Pulmonary artery endothelial cell (primary cell): ENCODE measurements around the gene OSR1. TPM values are rescaled to one million over a fixed set of nuclear protein-coding genes. Genes with fewer than 3 reads are reported as not detected.
"Not testable (repeated sequence)": the region's sequence is repeated elsewhere in the genome, so short reads cannot be mapped to it uniquely, and the experiment has no call there.

Experiments used
- DNase-seq: peaks from one replicate; pipeline ENCODE4 v3.0.0-alpha.2; 2011; ENCODE audit warnings: low read depth, low spot score
- total RNA-seq: library from RNA; depleted of rRNA; stranded (reverse); fragments of >200 nt; gene quantifications from 2 replicates; pipeline ENCODE4 v1.2.3, GENCODE V29; 2014

The OSR1 gene
- total RNA-seq: not detected in 2 replicates

- DNase-seq: no peak
Observed at GRCh38 chr2:19358242-19359020, at the start of gene OSR1. OSR1 (minus strand) TSS chr2:19358623; CDS start chr2:19353805, 4,818 bp downstream.

DNA sequence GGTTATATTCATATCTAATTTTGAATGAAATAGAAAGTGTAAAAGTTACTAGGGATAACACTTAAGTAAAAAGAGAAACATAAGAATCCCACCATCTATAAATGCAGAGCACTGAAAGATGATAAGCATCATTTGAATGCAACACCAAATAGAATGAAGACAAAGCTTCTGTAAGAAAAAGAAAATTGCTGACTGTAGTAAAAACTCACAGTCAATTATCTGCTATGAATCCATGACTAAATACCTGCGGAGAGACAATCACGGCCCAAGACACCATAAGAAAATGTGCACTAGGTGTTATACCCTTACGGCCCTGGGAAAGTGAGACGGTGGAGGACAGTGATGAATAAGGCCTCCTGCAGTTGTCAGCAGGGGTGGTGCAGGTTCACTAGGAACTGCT lies 45.4 kb upstream of the OSR1 start:
- no peak for DNase-seq

DNA sequence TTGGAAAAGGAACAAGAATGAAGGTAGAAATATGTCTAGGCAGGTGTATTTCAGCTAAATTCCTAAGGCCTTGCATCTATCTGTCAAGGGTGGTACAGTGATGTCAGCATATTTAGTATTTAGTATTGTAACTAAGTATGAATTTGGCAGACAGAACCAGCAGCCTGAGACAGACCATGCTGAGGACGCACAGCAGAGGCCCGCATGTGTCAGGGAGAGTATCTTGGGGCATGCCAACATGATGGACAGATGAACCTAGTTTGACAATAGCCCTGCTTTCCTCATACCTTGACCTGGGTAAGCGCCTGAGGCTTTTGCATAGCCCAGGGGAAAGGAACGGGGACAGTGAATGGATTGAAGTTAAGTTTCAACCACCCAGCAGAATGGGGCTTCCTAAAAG lies 33.8 kb upstream of the OSR1 start:
- DNase-seq: no peak

GRCh38 chr2:19389469-19389868 lies 31.0 kb upstream of the OSR1 start:
- not testable (repeated sequence) for DNase-seq

DNA sequence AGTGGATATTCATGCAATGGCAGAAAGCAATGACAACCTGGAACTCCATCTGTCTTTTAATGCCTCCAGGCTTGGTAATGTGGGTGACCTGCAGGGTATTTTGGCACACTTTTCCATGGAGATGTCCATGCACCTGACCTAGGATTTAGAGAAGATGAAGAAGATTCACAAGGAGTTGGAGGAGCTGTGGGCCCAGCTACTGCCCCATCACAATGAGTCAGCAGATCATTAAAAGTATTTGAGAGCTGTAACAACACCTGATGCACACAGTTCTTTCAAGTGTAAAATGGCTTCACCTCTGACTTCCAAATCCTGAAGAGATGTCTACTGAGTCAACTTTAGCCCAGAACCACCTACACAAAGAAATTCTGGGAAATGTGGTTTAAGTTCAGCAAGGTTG lies 22.1 kb upstream of the OSR1 start:
- DNase-seq: no peak

DNA sequence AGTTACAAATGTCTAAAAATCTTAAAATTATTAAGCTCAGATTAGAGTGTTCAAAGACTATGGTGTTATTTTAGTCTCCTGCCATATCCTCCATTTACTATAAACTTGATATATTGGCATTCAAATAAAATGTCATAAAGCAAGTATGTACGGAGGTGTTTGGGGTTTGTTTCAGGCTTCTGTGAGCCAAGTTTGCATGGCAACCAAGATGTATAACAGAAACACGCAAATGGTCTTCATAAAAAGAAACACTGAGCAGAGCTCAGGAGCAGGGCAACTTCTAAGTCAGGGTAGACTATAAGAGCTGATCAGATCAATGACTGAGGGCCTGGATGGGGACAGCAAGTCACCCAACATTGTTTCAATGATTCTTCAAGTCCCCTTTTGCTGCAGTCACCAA lies 20.5 kb upstream of the OSR1 start:
- no peak for DNase-seq

DNA sequence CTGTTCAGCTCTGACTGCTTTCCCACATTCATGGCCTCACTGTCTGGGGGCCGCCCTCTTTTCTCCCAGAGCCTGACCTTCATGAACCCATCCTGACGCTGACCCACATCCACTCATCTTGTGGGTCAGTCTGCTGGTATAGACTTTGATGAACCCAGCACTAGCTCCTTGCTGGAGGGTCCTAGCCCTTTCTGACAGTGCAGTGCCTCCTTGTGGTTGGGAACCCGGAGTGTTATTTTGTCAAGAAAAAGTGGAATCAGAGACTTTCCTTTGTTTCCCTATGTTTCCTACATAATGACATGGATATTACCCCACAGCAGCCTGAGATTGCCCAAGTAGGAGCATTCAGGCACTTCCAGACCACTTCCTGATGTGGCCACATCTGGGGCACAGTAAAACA lies 19.3 kb upstream of the OSR1 start:
- DNase-seq: no peak

DNA sequence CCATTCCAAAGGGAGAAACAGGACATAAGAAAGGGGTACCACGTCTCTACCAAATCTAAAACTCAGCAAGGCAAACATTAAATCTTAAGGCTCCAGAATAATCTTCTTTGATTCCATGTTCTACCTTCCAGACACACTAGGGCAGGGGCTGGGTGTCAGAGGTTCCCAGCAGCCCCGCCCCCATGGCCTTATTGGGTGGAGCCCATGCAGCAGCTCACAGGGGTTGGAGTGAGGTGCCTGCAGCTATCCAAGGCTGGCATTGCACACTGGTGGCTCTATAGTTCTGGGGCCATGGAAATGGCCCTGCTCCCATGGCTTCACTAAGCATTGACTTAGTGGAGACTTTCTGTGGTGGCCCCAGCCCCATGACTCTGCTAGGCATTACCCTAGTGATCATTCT lies 14.9 kb upstream of the OSR1 start:
- DNase-seq: no peak

GRCh38 chr2:19371996-19372582 lies 13.7 kb upstream of the OSR1 start:
- no peak for DNase-seq

DNA sequence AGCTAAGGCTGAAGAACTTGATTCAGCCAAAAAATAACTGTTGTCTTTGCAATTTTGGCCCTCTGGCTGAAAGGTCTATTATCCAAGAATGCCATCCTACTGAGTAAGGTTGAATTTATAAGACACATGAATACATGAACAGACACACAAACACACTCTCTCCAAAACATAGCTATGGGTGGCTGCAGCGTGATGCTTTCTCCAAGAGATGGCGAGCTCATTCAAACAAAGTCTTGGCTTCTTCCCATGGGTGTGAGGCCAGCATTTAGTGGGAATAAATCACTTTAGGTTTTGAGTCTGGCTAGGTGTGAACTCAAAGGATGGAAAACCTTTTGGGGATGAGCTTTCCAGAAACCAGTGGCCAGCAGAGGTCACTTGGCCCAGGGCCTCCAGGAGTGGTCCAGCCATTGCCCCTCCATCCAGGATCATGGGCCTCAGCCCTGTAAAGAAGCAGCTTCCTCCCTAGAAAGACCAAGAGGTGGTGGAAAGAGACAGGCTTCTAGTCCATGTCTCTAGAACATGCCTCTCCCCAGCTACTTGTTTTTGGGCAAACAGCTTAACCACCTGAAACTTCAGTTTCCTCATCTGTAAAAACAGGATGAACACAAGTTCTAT lies 11.0 kb upstream of the OSR1 start:
- no peak for DNase-seq

DNA sequence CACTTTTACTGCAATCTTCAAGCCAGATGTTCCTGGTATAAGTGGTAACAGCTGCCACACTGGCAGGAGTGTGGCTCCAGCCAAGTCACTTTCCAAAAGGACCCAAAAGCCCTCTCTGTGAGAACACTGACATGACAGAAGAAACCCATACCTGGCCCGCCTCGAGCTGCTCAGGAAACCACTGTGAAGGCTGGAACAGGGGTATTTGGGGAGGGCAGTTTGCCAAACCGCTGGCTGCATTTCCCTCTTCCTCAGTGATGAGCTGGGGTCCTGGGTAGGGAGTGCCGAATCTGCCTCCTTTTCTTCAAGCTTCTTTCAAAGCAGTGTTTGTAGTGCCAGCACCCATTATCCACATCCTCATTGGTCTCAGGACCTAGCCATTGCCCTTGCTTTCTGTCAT lies 10.3 kb upstream of the OSR1 start:
- no peak for DNase-seq

GRCh38 chr2:19367326-19367725 lies 8.9 kb upstream of the OSR1 start:
- DNase-seq: no peak

GRCh38 chr2:19365126-19365525 lies 6.7 kb upstream of the OSR1 start:
- DNase-seq: no peak

DNA sequence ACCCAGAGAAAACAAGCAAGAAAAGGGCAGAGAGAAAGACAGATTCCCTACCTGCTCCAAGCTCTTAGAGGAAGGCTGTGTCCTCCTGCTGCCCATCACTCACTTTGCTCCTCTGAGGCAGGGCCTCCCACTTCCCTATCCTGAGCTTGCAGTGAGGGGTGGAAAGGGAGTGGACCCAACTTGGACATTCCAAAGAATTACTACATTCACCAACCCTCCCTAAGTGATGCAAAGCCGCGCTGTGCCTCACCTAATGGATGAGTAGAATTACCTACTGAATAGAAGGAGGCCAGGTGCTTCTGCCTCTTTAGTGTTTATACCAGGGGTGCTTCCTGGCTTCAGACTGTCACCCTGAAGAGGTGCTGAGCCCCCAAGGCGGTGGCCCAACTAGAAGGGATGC lies 5.6 kb upstream of the OSR1 start:
- no peak for DNase-seq

- DNase-seq: no peak
Observed at GRCh38 chr2:19363474-19363778, 5.0 kb upstream of the OSR1 start.

GRCh38 chr2:19362755-19363473 lies 4.5 kb upstream of the OSR1 start:
- DNase-seq: no peak

GRCh38 chr2:19362094-19362754 lies 3.8 kb upstream of the OSR1 start:
- DNase-seq: no peak

DNA sequence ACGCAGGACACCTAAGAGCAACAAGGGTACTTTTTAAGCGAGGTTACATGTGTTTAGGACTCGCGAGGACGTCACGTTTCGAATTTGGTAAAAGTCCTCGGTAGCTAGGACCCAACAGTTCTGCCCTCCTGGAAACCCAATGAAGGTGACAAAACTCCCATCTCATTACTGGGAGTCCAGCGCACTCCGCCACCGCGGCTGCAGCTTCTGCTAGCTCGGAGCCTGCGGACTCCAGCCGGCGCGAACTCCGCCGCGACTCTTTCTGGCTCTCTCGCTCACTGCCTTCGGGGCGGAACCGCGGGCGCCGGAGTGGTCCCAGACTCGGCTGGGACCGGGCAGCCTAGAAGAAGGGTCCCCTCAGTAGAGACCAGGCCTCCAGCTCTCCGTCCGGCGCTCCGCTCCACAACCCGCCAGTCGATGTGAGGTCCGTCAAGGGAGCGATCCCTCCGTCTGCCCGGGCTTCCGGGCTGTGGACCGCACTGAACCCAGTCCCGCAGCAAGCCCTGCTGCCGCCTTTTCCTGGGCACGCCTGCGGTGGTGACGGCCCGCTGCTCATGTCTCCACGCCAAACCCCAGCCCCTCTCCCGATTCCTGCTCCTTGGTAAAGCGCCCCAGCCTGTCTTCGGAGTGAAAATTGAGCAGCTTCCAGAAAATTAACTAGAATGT lies 3.0 kb upstream of the OSR1 start:
- DNase-seq: no peak

GRCh38 chr2:19360966-19361321 lies 2.5 kb upstream of the OSR1 start:
- no peak for DNase-seq

GRCh38 chr2:19360266-19360965 lies 2.0 kb upstream of the OSR1 start:
- DNase-seq: no peak

- no peak for DNase-seq
Observed at GRCh38 chr2:19359456-19359855, 1.0 kb upstream of the OSR1 start.
